ENCODE measurements around the gene GRAPL.
"Not testable (repeated sequence)": the region's sequence is repeated elsewhere in the genome, so short reads cannot be mapped to it uniquely, and the experiment has no call there.

GRAPL gene

GRCh38 chr17:19188870-19189708 lies 61.7 kb downstream of the GRAPL start:
- not testable (repeated sequence) for DNase-seq

- DNase-seq: not testable (repeated sequence)
Observed at GRCh38 chr17:19189781-19190405, 62.5 kb downstream of the GRAPL start.

- DNase-seq: not testable (repeated sequence)
Observed at GRCh38 chr17:19196382-19197204, 69.2 kb downstream of the GRAPL start.

- DNase-seq: not testable (repeated sequence)
Observed at GRCh38 chr17:19202448-19202847, 75.1 kb downstream of the GRAPL start.

- DNase-seq: not testable (repeated sequence)
Observed at GRCh38 chr17:19203429-19203828, 76.0 kb downstream of the GRAPL start.

Data from fibroblast of skin of scalp (primary cell).